22Rv1 (cell line): Measurements from ENCODE around the gene CHMP4A.

Experiments
- H3K27ac ChIP-seq: fragments of 450-650 bp; 2 replicates; pipeline ENCODE4 v1.5.1; 2017
- ZFX ChIP-seq: fragments of 450-650 bp; IDR thresholded peaks from 2 replicates; pipeline ENCODE4 v1.6.1; 2017; ENCODE audit warnings: antibody characterized with exemption, borderline replicate concordance
- TF ChIP-seq, protein P1 (sequence below): fragments of 450-650 bp; IDR thresholded peaks from 2 replicates; pipeline ENCODE4 v1.5.1; 2017; ENCODE audit warnings: mild to moderate bottlenecking

The CHMP4A gene

DNA sequence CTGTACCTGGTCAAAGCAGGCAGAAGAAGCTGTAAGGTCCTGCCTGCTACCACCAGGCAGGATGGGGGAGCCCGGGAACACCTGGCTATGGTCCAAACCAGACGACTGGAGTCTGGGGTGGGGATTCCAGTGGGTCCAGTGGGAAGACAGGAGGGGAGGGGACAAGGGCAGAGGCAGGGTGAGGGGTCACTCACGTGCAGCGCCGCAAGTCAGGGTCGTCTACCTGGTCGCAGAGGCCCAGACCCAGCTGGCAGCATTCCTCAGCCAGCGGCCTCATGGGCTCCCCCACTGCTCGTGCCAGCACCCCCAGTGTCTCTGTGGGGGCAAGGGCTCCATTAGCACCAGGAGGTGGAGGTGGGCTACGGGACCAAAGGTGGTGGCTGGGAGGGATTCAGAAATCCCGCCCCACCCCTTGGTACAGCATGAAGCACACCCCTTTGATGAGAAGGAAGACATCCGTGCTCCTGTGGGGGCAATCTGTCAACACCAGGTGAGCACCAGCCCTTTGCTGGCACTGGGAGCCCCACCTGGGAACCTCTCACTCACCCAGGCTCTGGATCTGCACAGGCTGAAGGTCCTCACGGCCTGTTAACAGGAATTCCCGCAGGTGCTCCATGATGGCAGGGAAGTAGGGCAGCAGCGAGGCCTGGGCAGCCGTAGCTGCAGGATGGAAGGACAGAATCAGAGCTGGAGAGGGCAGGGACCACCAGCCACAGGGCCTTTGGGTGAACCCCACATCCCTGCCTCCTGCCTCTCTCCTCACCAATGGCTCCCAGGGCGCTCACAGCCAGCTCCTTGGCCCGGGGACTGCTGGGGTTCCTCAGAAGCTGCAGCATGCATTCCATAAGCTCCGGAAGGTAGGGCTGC is 29.0 kb downstream of the CHMP4A start:
- TF ChIP-seq, protein P1, sequence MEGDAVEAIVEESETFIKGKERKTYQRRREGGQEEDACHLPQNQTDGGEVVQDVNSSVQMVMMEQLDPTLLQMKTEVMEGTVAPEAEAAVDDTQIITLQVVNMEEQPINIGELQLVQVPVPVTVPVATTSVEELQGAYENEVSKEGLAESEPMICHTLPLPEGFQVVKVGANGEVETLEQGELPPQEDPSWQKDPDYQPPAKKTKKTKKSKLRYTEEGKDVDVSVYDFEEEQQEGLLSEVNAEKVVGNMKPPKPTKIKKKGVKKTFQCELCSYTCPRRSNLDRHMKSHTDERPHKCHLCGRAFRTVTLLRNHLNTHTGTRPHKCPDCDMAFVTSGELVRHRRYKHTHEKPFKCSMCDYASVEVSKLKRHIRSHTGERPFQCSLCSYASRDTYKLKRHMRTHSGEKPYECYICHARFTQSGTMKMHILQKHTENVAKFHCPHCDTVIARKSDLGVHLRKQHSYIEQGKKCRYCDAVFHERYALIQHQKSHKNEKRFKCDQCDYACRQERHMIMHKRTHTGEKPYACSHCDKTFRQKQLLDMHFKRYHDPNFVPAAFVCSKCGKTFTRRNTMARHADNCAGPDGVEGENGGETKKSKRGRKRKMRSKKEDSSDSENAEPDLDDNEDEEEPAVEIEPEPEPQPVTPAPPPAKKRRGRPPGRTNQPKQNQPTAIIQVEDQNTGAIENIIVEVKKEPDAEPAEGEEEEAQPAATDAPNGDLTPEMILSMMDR: no peak
- TF ChIP-seq ZFX: no peak
- H3K27ac ChIP-seq: no peak overlapping the region

GRCh38 chr14:24183014-24183481 is 30.2 kb downstream of the CHMP4A start:
- H3K27ac ChIP-seq: no peak overlapping the region
- TF ChIP-seq, protein P1: no peak
- no peak for TF ChIP-seq ZFX

DNA sequence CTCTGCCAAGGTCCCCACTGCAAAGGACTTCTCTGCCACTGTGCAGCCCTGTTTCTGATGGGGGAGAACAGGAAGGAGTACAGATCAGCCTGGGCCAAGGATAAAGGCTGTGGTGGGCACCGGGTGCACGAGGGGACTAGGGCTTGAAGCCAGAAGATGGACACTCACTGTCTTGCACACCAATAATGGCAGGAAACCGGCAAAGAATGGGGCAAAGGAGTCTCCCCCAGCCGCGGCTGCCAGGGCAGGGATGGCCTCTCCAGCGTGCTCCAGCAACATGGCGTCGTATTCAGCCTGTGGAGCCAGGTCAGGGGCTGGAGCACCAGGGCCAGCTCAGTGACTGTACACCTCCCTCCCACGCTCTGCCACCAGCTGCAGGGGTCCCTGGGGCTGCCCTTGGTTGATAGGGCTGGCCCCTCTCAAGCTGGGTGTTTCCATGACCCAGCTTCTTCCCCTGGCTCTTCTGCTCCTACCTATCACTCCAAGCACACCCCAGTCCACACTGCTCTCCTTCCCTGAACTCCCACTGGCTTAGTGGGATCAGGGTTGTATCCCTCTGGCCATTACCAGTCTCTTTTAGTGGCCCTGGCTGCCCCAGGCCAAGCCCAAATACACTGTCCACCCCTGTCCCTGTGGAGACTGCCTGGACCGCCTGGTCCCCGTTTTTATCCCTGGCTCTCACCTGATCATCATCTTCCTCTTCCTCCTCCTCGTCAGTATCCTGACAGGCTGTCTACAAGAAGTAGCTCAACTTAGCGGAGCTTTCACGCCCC is 31.0 kb downstream of the CHMP4A start:
- H3K27ac ChIP-seq: no peak overlapping the region
- TF ChIP-seq ZFX: no peak
- TF ChIP-seq, protein P1: no peak

GRCh38 chr14:24181371-24182077 is 31.8 kb downstream of the CHMP4A start:
- H3K27ac ChIP-seq: no peak overlapping the region
- TF ChIP-seq ZFX: no peak
- TF ChIP-seq, protein P1: no peak

DNA sequence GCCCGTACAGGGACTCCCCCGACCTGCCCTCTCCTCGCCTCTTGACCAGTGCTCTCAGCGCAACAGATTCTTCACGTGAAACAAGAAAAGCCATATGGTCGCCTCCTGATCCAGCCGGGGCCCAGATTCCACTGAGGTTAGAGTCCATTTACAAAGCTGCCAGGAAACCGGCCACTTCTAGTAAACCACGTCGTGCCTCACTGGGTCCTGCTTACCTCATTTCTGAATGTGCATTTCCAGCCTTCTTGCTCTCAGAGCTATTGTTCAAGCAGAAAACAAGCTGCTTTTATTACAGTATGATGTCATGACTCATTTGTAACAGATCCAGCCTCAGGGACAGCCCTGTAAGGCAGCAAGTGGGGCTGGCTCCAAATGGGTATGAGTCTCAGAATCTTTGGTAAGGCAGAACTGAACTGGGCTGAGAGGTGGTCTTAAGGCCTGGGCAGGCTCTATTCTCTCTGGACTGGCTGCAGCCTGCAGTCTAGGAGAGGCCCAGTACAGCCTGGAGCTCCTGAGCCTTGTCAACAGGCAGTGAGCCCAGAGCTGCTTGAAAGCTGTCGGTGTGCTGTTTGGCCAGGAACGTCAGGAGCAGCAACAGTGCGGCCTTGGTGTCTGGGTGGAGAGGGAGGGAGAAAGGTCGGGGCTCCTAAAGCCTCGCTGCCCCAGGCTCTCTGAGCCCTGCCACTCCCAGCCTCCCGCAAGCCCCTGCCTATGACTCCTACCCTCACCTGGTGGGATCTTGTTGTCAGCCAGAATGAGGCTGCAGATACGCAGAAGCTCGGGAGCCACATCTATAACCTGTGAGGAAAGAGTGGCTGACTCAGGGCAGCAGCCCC is 33.1 kb downstream of the CHMP4A start:
- TF ChIP-seq ZFX: no peak
- TF ChIP-seq, protein P1: no peak
- no peak overlapping the region for H3K27ac ChIP-seq

GRCh38 chr14:24179294-24179960 is 33.9 kb downstream of the CHMP4A start:
- H3K27ac ChIP-seq: no peak overlapping the region
- TF ChIP-seq, protein P1: no peak
- no peak for TF ChIP-seq ZFX
